Measurements from ENCODE around the gene TAMM41. TPM values are rescaled to one million over a fixed set of nuclear protein-coding genes. Genes with fewer than 3 reads are reported as not detected.

The TAMM41 gene
- total and polyA plus RNA-seq, 10 of the 15 experiments (the other 5 are each of a cell fraction or from before 2014, with no cell fraction given): 10.4 to 36.6 (median 18.3) TPM

- peak overlapping the region; percentile 52 for H3K4me2 ChIP-seq (ENCODE audit: control insufficient read depth, insufficient read depth)
- RAD21 ChIA-PET (ENCODE audit: unreplicated experiment): no interaction called here
- SMC1A ChIA-PET (ENCODE audit: uncharacterized antibody, unreplicated experiment): interaction anchor here (1.2 to 1.5 kb wide), 2 partner anchors 10 to 69 kb away, joined by 3 to 4 read pairs; no protein-coding TSS in a partner anchor
- 89% methylated on average over 10 of the region's 10 CpGs for WGBS (ENCODE audit: insufficient coverage, insufficient replicate concordance, low lambda C conversion rate, missing lambda C conversion rate)
- H3K27ac ChIP-seq (ENCODE audit: control insufficient read depth, insufficient read depth): no peak overlapping the region
- FAIRE-seq (no peak), ATAC-seq (peak; percentile 34), DNase-seq (ENCODE audit: low read depth, low spot score) (no peak)
- H3K9ac ChIP-seq (ENCODE audit: control insufficient read depth, insufficient read depth, low read length): no peak overlapping the region
- CTCF ChIA-PET: interaction anchor here (1.3 kb wide), 1 partner anchor 34 kb away, joined by 5 read pairs; no protein-coding TSS in a partner anchor
- no peaks in the 10 kb centered on the region for H3K27me3 ChIP-seq (replicated peaks in 1 of 2; ENCODE audit: control insufficient read depth in 2 of 2, insufficient read depth in 2 of 2, low read length in 1 of 2)
- POLR2A ChIA-PET: no interaction called here
- no peaks in the 10 kb centered on the region for H3K79me2 ChIP-seq (ENCODE audit: control insufficient read depth, insufficient read depth, low read length)
- H2AFZ ChIP-seq (ENCODE audit: control insufficient read depth, low read depth, low read length): peak overlapping the region; percentile 53
- H3K9me3 ChIP-seq (replicated peaks; ENCODE audit: control insufficient read depth, insufficient read depth, low read length): no peaks in the 10 kb centered on the region
- no peaks in the 10 kb centered on the region for H3K36me3 ChIP-seq (ENCODE audit: control insufficient read depth in 2 of 2, insufficient read depth in 2 of 2, low read length in 1 of 2)
- intact Hi-C loops (cut with micrococcal nuclease; ENCODE audit: unreplicated experiment) (no loop called here), in situ Hi-C loops (cut with MboI) (no loop called here)
- peaks cover 6% of the 10 kb centered on the region for H3K4me1 ChIP-seq (ENCODE audit: control insufficient read depth, insufficient read depth, low read length)
- BruUV-seq (replicated peaks): no TSS peak
- H4K20me1 ChIP-seq (ENCODE audit: control insufficient read depth, insufficient read depth): no peaks in the 10 kb centered on the region
- H3K4me3 ChIP-seq: no peak overlapping the region
- TF ChIP-seq MYC (IDR thresholded peaks at IDR 0.05; ENCODE audit: insufficient read depth, insufficient read length, insufficient replicate concordance, low read length, severe bottlenecking) (no peak), MEF2A (IDR thresholded peaks at IDR 0.05; ENCODE audit: insufficient read depth, low read depth, low read length) (no peak), NFYB (IDR thresholded peaks at IDR 0.05; ENCODE audit: insufficient read depth, low read depth, low read length) (no peak), BCLAF1 (IDR thresholded peaks at IDR 0.05) (no peak), PRDM15 (CRISPR knock-in tag; IDR thresholded peaks at IDR 0.05) (no peak), ZZZ3 (IDR thresholded peaks at IDR 0.05; ENCODE audit: control insufficient read depth, insufficient read length, low read depth) (no peak), MYB (IDR thresholded peaks at IDR 0.05; ENCODE audit: borderline replicate concordance, low read depth, low read length) (no peak), ZBTB4 (CRISPR knock-in tag; IDR thresholded peaks at IDR 0.05) (no peak), BHLHE40 (IDR thresholded peaks at IDR 0.05; ENCODE audit: borderline replicate concordance in 1 of 2, low read depth in 2 of 2, low read length in 1 of 2) (no peak), MXI1 (IDR thresholded peaks at IDR 0.05; ENCODE audit: low read depth, low read length) (no peak), FOXK2 (IDR thresholded peaks at IDR 0.05) (no peak), ZNF384 (IDR thresholded peaks at IDR 0.05; ENCODE audit: borderline replicate concordance, low read depth, low read length) (no peak)
Observed at GRCh38 chr3:11769704-11770476, 76.8 kb downstream of the TAMM41 start.

All from GM12878 (cell line).